Gastroesophageal sphincter (tissue), 3 donors: ENCODE data around the gene USP12.

Source experiments
- EP300 ChIP-seq: sonication (generic); formaldehyde crosslinking; IDR thresholded peaks from one replicate; pipeline ENCODE4 v1.6.1; 2017; ENCODE audit warnings: antibody characterized with exemption, mild to moderate bottlenecking
- POLR2A ChIP-seq, 2 donors: fragments of 450-650 bp; IDR thresholded peaks; one replicate each; pipeline ENCODE4 v1.6.1; 2017; ENCODE audit warnings: antibody characterized with exemption in 2 of 2, mild to moderate bottlenecking in 2 of 2, moderate library complexity in 1 of 2
- POLR2AphosphoS5 ChIP-seq: sonication (generic); formaldehyde crosslinking; IDR thresholded peaks from one replicate; pipeline ENCODE4 v1.6.1; 2017; ENCODE audit warnings: antibody characterized with exemption
- TF ChIP-seq, protein P1 (sequence below), 4 experiments: fragments of 200-600 bp in 2 of 4; fragments of 450-650 bp in 2 of 4; sonication (generic) in 1 of 4; IDR thresholded peaks; one replicate each; pipeline ENCODE4 v1.5.1; 2017 to 2019; ENCODE audit warnings: antibody characterized with exemption in 4 of 4, mild to moderate bottlenecking in 2 of 4, moderate library complexity in 2 of 4

DNA sequence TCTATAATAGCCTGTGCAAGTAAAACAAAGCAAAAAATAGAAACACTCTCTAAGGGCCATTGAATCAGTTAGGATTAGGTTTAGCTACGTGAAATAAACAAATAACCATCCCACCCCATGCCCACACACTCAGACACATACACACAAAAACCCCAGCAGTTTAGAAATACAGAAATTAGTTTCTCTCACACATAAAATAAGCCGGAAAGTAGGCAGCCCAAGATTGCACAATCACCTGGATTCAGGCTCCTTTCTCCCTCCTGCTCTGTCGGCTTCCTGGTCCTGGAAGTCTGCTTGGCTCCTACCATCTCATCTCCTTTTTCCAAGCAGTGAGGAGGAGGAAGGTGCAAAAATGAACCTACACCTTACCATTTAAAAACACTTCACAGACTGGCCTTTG lies 22.6 kb upstream of the USP12 start:
- TF ChIP-seq, protein P1, sequence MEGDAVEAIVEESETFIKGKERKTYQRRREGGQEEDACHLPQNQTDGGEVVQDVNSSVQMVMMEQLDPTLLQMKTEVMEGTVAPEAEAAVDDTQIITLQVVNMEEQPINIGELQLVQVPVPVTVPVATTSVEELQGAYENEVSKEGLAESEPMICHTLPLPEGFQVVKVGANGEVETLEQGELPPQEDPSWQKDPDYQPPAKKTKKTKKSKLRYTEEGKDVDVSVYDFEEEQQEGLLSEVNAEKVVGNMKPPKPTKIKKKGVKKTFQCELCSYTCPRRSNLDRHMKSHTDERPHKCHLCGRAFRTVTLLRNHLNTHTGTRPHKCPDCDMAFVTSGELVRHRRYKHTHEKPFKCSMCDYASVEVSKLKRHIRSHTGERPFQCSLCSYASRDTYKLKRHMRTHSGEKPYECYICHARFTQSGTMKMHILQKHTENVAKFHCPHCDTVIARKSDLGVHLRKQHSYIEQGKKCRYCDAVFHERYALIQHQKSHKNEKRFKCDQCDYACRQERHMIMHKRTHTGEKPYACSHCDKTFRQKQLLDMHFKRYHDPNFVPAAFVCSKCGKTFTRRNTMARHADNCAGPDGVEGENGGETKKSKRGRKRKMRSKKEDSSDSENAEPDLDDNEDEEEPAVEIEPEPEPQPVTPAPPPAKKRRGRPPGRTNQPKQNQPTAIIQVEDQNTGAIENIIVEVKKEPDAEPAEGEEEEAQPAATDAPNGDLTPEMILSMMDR (IDR thresholded peaks at IDR 0.05): no peak
- no peak for TF ChIP-seq EP300
- no peak for TF ChIP-seq POLR2AphosphoS5
- TF ChIP-seq POLR2A (IDR thresholded peaks at IDR 0.05): no peak
